HEK293 (cell line): ENCODE results near the gene SLC43A1.

Source experiments
- GFI1B ChIP-seq: fragments of 450-650 bp; formaldehyde crosslinking; IDR thresholded peaks from 2 replicates; pipeline ENCODE4 v1.5.1; 2016; ENCODE audit warnings: missing biosample characterization, missing genetic modification characterization
- SETDB1 ChIP-seq: IDR thresholded peaks from one replicate; pipeline ENCODE4 v1.6.1; 2017; ENCODE audit warnings: mild to moderate bottlenecking, low read length, moderate library complexity, mixed read lengths; ENCODE audit not compliant: insufficient read length
- ZNF747 ChIP-seq: fragments of 450-650 bp; formaldehyde crosslinking; IDR thresholded peaks from 2 replicates; pipeline ENCODE4 v1.5.1; 2016; ENCODE audit warnings: missing biosample characterization, missing genetic modification characterization
- TF ChIP-seq, protein P1 (sequence below): fragments of 450-650 bp; formaldehyde crosslinking; IDR thresholded peaks from 2 replicates; pipeline ENCODE4 v1.5.1; 2016; ENCODE audit warnings: missing biosample characterization, missing genetic modification characterization

DNA sequence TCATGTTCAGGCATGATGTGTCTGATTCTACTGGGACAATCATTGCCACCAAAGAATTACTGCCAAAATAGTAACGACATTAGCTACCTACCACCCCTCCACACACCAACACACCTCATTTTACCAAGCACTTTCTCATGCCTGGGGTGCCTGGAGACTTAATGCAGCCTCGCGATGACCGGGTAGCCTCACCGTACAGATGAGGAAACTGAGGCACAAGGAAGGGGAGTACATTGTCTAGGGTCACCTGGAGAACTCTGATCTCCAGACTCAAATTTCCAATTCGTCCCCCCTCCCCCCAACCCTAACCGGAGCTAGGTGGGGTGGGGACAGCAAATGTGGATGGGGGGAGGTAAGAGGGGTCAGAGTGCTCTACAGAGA lies 57.9 kb downstream of the SLC43A1 start:
- TF ChIP-seq SETDB1 (no peak), ZNF747 (tag by site-specific recombination) (no peak), GFI1B (tag by site-specific recombination) (no peak)
- TF ChIP-seq, protein P1, sequence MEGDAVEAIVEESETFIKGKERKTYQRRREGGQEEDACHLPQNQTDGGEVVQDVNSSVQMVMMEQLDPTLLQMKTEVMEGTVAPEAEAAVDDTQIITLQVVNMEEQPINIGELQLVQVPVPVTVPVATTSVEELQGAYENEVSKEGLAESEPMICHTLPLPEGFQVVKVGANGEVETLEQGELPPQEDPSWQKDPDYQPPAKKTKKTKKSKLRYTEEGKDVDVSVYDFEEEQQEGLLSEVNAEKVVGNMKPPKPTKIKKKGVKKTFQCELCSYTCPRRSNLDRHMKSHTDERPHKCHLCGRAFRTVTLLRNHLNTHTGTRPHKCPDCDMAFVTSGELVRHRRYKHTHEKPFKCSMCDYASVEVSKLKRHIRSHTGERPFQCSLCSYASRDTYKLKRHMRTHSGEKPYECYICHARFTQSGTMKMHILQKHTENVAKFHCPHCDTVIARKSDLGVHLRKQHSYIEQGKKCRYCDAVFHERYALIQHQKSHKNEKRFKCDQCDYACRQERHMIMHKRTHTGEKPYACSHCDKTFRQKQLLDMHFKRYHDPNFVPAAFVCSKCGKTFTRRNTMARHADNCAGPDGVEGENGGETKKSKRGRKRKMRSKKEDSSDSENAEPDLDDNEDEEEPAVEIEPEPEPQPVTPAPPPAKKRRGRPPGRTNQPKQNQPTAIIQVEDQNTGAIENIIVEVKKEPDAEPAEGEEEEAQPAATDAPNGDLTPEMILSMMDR (tag by site-specific recombination) = no peak
